ENCODE results near the gene SPRY2.

SPRY2 gene

GRCh38 chr13:80340651-80341100 is 250 bp downstream of the SPRY2 start:
- peak; percentile 79 for DNase-seq (ENCODE audit: low read depth)
- H3K4me3 ChIP-seq (ENCODE audit: low read depth, low read length): peak overlapping the region; percentile 75
- TF ChIP-seq CTCF (conservative IDR thresholded peaks at IDR 0.05; ENCODE audit: low read depth, low read length): no peak

- peak; percentile 34 for DNase-seq (ENCODE audit: low read depth)
- peak overlapping the region; percentile 75 for H3K4me3 ChIP-seq (ENCODE audit: low read depth, low read length)
- TF ChIP-seq CTCF (conservative IDR thresholded peaks at IDR 0.05; ENCODE audit: low read depth, low read length): no peak
Observed at GRCh38 chr13:80339912-80340650, 845 bp downstream of the SPRY2 start.

- DNase-seq (ENCODE audit: low read depth): no peak
- TF ChIP-seq CTCF (conservative IDR thresholded peaks at IDR 0.05; ENCODE audit: low read depth, low read length): no peak
- H3K4me3 ChIP-seq (ENCODE audit: low read depth, low read length): peak overlapping the region; percentile 75
Observed at GRCh38 chr13:80339563-80339911, 1.4 kb downstream of the SPRY2 start.

GRCh38 chr13:80338781-80339562 is 2.0 kb downstream of the SPRY2 start:
- TF ChIP-seq CTCF (conservative IDR thresholded peaks at IDR 0.05; ENCODE audit: low read depth, low read length): peak; percentile 57
- H3K4me3 ChIP-seq (ENCODE audit: low read depth, low read length): peak overlapping the region; percentile 75
- peak; percentile 87 for DNase-seq (ENCODE audit: low read depth)

GRCh38 chr13:80337288-80338081 is 3.4 kb downstream of the SPRY2 start:
- H3K4me3 ChIP-seq (ENCODE audit: low read depth, low read length): peak overlapping the region; percentile 75
- no peak for DNase-seq (ENCODE audit: low read depth)
- TF ChIP-seq CTCF (conservative IDR thresholded peaks at IDR 0.05; ENCODE audit: low read depth, low read length): no peak

GRCh38 chr13:80336776-80337287 is 4.1 kb downstream of the SPRY2 start:
- DNase-seq (ENCODE audit: low read depth): no peak
- peak overlapping the region; percentile 75 for H3K4me3 ChIP-seq (ENCODE audit: low read depth, low read length)
- TF ChIP-seq CTCF (conservative IDR thresholded peaks at IDR 0.05; ENCODE audit: low read depth, low read length): no peak
